ENCODE results near the gene GTF3C5. TPM values are rescaled to one million over a fixed set of nuclear protein-coding genes. Genes with fewer than 3 reads are reported as not detected.
"Not testable (repeated sequence)": the region's sequence is repeated elsewhere in the genome, so short reads cannot be mapped to it uniquely, and the experiment has no call there.

The GTF3C5 gene
- total RNA-seq, 2 experiments from 2014 or later, result 49.0 to 52.4 TPM

DNA sequence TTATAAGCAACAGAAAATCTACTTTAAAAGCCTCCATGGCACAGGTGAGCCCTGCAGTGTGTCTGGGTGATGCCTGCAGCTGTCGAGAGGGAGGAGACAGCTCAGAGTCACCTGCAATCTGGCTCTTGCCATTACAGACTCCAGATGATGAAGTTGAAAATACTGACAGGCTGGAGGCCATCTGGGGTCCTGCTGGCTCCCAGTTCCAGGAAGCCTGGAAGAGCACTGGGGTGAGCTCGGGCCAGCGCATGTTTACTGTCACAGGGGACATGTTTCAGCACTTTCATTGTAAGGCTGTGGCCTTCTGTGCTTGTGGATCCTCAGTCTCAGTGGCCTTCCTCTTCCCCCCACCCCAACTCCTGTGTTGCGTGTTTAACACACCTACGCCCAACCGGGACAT is 59.4 kb downstream of the GTF3C5 start:
- Histone ChIP-seq H3K4me1 (ENCODE audit: insufficient read depth, low read length) (no peaks in the 10 kb centered on the region), H3K27ac (ENCODE audit: low read depth in 1 of 2, low read length in 2 of 2) (no peak overlapping the region), H3K4me3 (ENCODE audit: low read length) (no peak overlapping the region), H3K36me3 (ENCODE audit: insufficient read depth, low read length) (no peaks in the 10 kb centered on the region), H3K27me3 (ENCODE audit: control insufficient read depth in 1 of 2, insufficient read depth in 2 of 2, low read length in 2 of 2) (no peaks in the 10 kb centered on the region), H3K9me3 (ENCODE audit: control insufficient read depth in 1 of 2, insufficient read depth in 1 of 2, low read length in 2 of 2) (peaks cover under 1 to 8% of the 10 kb centered on the region in 2 experiments)
- POLR2A ChIA-PET, result no interaction called here
- H3K36me3 Mint-ChIP-seq (ENCODE audit: low read depth), result peaks cover 3% of the 10 kb centered on the region
- DNase-seq, result no peak
- no peak overlapping the region for H3K27ac Mint-ChIP-seq
- no peak overlapping the region for H3K4me3 Mint-ChIP-seq
- H3K9me3 Mint-ChIP-seq, result no peaks in the 10 kb centered on the region
- CTCF ChIA-PET, result interaction anchor here (0.9 kb wide), 1 partner anchor 68 kb away, joined by 3 read pairs; no protein-coding TSS in a partner anchor
- intact Hi-C loops (cut with DNase I, micrococcal nuclease), result no loop called here
- H3K27me3 Mint-ChIP-seq, result no peaks in the 10 kb centered on the region
- H3K4me1 Mint-ChIP-seq (ENCODE audit: low read depth), result no peaks in the 10 kb centered on the region
- no peak for ATAC-seq (ENCODE audit: poor library complexity)
- TF ChIP-seq, protein P1, sequence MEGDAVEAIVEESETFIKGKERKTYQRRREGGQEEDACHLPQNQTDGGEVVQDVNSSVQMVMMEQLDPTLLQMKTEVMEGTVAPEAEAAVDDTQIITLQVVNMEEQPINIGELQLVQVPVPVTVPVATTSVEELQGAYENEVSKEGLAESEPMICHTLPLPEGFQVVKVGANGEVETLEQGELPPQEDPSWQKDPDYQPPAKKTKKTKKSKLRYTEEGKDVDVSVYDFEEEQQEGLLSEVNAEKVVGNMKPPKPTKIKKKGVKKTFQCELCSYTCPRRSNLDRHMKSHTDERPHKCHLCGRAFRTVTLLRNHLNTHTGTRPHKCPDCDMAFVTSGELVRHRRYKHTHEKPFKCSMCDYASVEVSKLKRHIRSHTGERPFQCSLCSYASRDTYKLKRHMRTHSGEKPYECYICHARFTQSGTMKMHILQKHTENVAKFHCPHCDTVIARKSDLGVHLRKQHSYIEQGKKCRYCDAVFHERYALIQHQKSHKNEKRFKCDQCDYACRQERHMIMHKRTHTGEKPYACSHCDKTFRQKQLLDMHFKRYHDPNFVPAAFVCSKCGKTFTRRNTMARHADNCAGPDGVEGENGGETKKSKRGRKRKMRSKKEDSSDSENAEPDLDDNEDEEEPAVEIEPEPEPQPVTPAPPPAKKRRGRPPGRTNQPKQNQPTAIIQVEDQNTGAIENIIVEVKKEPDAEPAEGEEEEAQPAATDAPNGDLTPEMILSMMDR (IDR thresholded peaks at IDR 0.05), result no peak

DNA sequence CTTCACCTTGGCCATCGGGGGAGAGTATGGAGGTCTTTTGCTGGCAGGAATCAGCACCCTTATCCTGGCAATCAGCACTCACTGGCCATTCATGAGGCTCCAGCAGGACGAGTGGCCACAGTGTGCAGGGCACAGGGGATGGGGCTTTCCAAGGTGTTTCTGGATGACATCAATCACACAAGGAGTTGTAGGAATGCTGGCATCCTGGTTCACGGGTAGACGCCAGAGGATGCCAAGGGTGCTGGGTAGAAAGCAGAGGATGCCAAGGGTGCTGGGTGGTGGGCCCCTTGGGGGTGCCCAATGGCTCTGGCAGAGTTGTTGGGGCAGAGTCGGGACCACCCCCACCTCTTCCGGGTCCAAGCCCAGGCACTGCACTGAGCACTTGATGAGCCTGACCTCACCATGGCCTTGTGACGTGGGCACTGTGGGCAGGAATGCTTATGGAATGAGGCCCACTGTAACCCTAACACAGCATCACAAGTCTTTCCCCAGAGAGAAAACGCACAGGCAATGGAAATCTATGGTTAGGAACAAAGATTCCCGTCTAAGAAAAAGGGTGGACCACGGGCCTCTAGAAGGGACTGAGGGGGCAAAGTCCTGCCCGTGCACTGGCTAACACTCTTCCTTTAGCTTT is 60.1 kb downstream of the GTF3C5 start:
- ATAC-seq (ENCODE audit: poor library complexity) (no peak), DNase-seq (no peak)
- H3K9me3 ChIP-seq (ENCODE audit: control insufficient read depth in 1 of 2, insufficient read depth in 1 of 2, low read length in 2 of 2), result peaks cover 3 to 12% of the 10 kb centered on the region in 2 experiments
- H3K27me3 ChIP-seq (ENCODE audit: control insufficient read depth in 1 of 2, insufficient read depth in 2 of 2, low read length in 2 of 2), result no peaks in the 10 kb centered on the region
- ChIA-PET CTCF (interaction anchor here (1.4 kb wide), 1 partner anchor 54 kb away, joined by 5 read pairs; no protein-coding TSS in a partner anchor), POLR2A (no interaction called here)
- H3K4me1 Mint-ChIP-seq (ENCODE audit: low read depth), result no peaks in the 10 kb centered on the region
- no peaks in the 10 kb centered on the region for H3K27me3 Mint-ChIP-seq
- no peak overlapping the region for H3K27ac Mint-ChIP-seq
- TF ChIP-seq, protein P1 (IDR thresholded peaks at IDR 0.05), result no peak
- H3K36me3 Mint-ChIP-seq (ENCODE audit: low read depth), result peaks cover 10% of the 10 kb centered on the region
- no peaks in the 10 kb centered on the region for H3K4me1 ChIP-seq (ENCODE audit: insufficient read depth, low read length)
- H3K4me3 ChIP-seq (ENCODE audit: low read length), result no peak overlapping the region
- H3K27ac ChIP-seq (ENCODE audit: low read depth in 1 of 2, low read length in 2 of 2), result no peak overlapping the region
- no peaks in the 10 kb centered on the region for H3K36me3 ChIP-seq (ENCODE audit: insufficient read depth, low read length)
- H3K9me3 Mint-ChIP-seq, result peaks cover under 1% of the 10 kb centered on the region
- no peak overlapping the region for H3K4me3 Mint-ChIP-seq
- intact Hi-C loops (cut with DNase I, micrococcal nuclease), result no loop called here

DNA sequence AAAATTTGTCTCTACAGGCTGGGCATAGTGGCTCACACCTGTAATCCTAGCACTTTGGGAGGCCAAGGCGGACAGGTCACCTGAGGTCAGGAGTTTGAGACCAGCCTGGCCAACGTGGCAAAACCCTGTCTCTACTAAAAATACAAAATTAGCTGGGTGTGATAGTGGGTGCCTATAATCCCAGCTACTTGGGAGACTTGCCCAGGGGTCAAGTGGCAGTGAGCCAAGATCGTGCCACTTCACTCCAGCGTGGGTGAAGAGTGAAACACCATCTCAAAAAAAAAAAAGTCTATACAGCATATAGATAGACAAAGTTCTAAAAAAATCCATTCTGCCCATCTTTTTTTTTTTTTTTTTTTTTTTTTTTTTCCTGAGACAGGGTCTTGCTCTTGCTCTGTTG is 63.6 kb downstream of the GTF3C5 start:
- ATAC-seq (ENCODE audit: poor library complexity); intact Hi-C loops (cut with DNase I, micrococcal nuclease); H3K4me1 Mint-ChIP-seq (ENCODE audit: low read depth); H3K27ac Mint-ChIP-seq; H3K4me3 Mint-ChIP-seq; H3K27ac ChIP-seq (ENCODE audit: low read depth in 1 of 2, low read length in 2 of 2); H3K9me3 Mint-ChIP-seq; H3K4me1 ChIP-seq (ENCODE audit: insufficient read depth, low read length); H3K27me3 ChIP-seq (ENCODE audit: control insufficient read depth in 1 of 2, insufficient read depth in 2 of 2, low read length in 2 of 2); H3K4me3 ChIP-seq (ENCODE audit: low read length); DNase-seq; H3K27me3 Mint-ChIP-seq: not testable (repeated sequence)
- peaks cover 45% of the 10 kb centered on the region for H3K36me3 Mint-ChIP-seq (ENCODE audit: low read depth)
- Histone ChIP-seq H3K36me3 (ENCODE audit: insufficient read depth, low read length) (peaks cover 25% of the 10 kb centered on the region), H3K9me3 (ENCODE audit: control insufficient read depth in 1 of 2, insufficient read depth in 1 of 2, low read length in 2 of 2) (peaks cover 3 to 34% of the 10 kb centered on the region in 2 experiments)
- ChIA-PET POLR2A (interaction anchor here (1.3 kb wide), 1 partner anchor 55 kb away, joined by 4 read pairs; no protein-coding TSS in a partner anchor), CTCF (interaction anchor here (1.0 to 2.9 kb wide), 3 partner anchors 50 to 55 kb away, joined by 4 to 12 read pairs (median 6); no protein-coding TSS in a partner anchor)
